Suprapubic skin (tissue), 4 donors: ENCODE data around the gene HOXB9. TPM values are rescaled to one million over a fixed set of nuclear protein-coding genes. Genes with fewer than 3 reads are reported as not detected.
A peak's percentile ranks its signal among the peaks of the same experiment; 100 is the strongest.

ENCODE experiments used
- DNase-seq, 2 donors: peaks; one replicate each; pipeline ENCODE4 v3.0.0-alpha.2; 2019; ENCODE audit warnings: low spot score in 2 of 2
- H3K27ac ChIP-seq: fragments of 200-600 bp; sonication (generic); one replicate; pipeline ENCODE4 v1.5.1; 2019
- H3K27me3 ChIP-seq: fragments of 200-600 bp; sonication (generic); one replicate; pipeline ENCODE4 v1.5.1; 2019
- H3K36me3 ChIP-seq: fragments of 200-600 bp; sonication (generic); one replicate; pipeline ENCODE4 v1.5.1; 2019
- H3K4me1 ChIP-seq: fragments of 200-600 bp; sonication (generic); one replicate; pipeline ENCODE4 v1.5.1; 2019
- H3K4me3 ChIP-seq: fragments of 200-600 bp; sonication (generic); one replicate; pipeline ENCODE4 v1.5.1; 2019; ENCODE audit warnings: mild to moderate bottlenecking
- H3K9me3 ChIP-seq: fragments of 200-600 bp; sonication (generic); one replicate; pipeline ENCODE4 v1.5.1; 2019
- EP300 ChIP-seq: sonication (generic); formaldehyde crosslinking; IDR thresholded peaks from one replicate; pipeline ENCODE4 v1.6.1; 2017; ENCODE audit warnings: antibody characterized with exemption
- POLR2A ChIP-seq, 2 donors: fragments of 450-650 bp; IDR thresholded peaks; one replicate each; pipeline ENCODE4 v1.6.1; 2017; ENCODE audit warnings: antibody characterized with exemption in 2 of 2, mild to moderate bottlenecking in 2 of 2, moderate library complexity in 2 of 2
- POLR2AphosphoS5 ChIP-seq, 3 donors: sonication (generic); formaldehyde crosslinking; IDR thresholded peaks; one replicate each; pipeline ENCODE4 v1.6.1; 2017; ENCODE audit warnings: antibody characterized with exemption in 3 of 3
- WGBS: methylation state at CpG from one replicate; pipeline ENCODE4 v1.1.5; 2018; 5-methylcytosine and 5-hydroxymethylcytosine counted together
- total RNA-seq, 4 donors: library from RNA; depleted of rRNA; stranded (reverse); fragments of >200 nt; gene quantifications; one replicate each; pipeline ENCODE4 v1.1.0, GENCODE V29; 2016
- TF ChIP-seq, protein P1 (sequence below), 2 donors: fragments of 200-600 bp in 1 of 2; fragments of 450-650 bp in 1 of 2; sonication (generic) in 1 of 2; IDR thresholded peaks; one replicate each; pipeline ENCODE4 v1.5.1; 2016 to 2019; ENCODE audit warnings: antibody characterized with exemption in 2 of 2, mild to moderate bottlenecking in 1 of 2, moderate library complexity in 1 of 2

The HOXB9 gene
- total RNA-seq, 4 donors from 2014 or later: 0.23 to 0.42 TPM; not detected in 2

GRCh38 chr17:48574505-48575065 lies 51.6 kb downstream of the HOXB9 start:
- Histone ChIP-seq H3K27me3 (no peaks in the 10 kb centered on the region), H3K36me3 (no peaks in the 10 kb centered on the region), H3K4me1 (peaks cover 75% of the 10 kb centered on the region), H3K4me3 (peak overlapping the region; percentile 8), H3K27ac (peak overlapping the region; percentile 85), H3K9me3 (no peaks in the 10 kb centered on the region)
- DNase-seq: no peak
- WGBS: 61% methylated on average over 8 of the region's 8 CpGs
- TF ChIP-seq POLR2A (IDR thresholded peaks at IDR 0.05) (no peak), EP300 (no peak), POLR2AphosphoS5 (IDR thresholded peaks at IDR 0.05) (no peak)
- TF ChIP-seq, protein P1, sequence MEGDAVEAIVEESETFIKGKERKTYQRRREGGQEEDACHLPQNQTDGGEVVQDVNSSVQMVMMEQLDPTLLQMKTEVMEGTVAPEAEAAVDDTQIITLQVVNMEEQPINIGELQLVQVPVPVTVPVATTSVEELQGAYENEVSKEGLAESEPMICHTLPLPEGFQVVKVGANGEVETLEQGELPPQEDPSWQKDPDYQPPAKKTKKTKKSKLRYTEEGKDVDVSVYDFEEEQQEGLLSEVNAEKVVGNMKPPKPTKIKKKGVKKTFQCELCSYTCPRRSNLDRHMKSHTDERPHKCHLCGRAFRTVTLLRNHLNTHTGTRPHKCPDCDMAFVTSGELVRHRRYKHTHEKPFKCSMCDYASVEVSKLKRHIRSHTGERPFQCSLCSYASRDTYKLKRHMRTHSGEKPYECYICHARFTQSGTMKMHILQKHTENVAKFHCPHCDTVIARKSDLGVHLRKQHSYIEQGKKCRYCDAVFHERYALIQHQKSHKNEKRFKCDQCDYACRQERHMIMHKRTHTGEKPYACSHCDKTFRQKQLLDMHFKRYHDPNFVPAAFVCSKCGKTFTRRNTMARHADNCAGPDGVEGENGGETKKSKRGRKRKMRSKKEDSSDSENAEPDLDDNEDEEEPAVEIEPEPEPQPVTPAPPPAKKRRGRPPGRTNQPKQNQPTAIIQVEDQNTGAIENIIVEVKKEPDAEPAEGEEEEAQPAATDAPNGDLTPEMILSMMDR (IDR thresholded peaks at IDR 0.05): no peak

GRCh38 chr17:48571826-48572417 lies 54.2 kb downstream of the HOXB9 start:
- peaks cover 3% of the 10 kb centered on the region for H3K27me3 ChIP-seq
- TF ChIP-seq POLR2A (IDR thresholded peaks at IDR 0.05) (no peak), EP300 (no peak), POLR2AphosphoS5 (IDR thresholded peaks at IDR 0.05) (no peak)
- TF ChIP-seq, protein P1 (IDR thresholded peaks at IDR 0.05): no peak
- peak overlapping the region; percentile 29 for H3K4me3 ChIP-seq

More at GRCh38 chr17:48571826-48572417, 54.2 kb downstream of the HOXB9 start:
- DNase-seq: no peak
- no peaks in the 10 kb centered on the region for H3K9me3 ChIP-seq
- peak overlapping the region; percentile 85 for H3K27ac ChIP-seq
- no peaks in the 10 kb centered on the region for H3K36me3 ChIP-seq
- peaks cover 81% of the 10 kb centered on the region for H3K4me1 ChIP-seq
- WGBS: 67% methylated on average over 1 of the region's 1 CpG

Other genes with a start within 250 kb of the HOXB9 start
- gene SKAP1, start 196.1 kb downstream of the HOXB9 start, total RNA-seq: 1 to 10 TPM in 2 of 4 donors, not detected in 2; 1.0 to 1.5 TPM
- gene HOXB1, start 95.3 kb downstream of the HOXB9 start, total RNA-seq: not detected
- gene HOXB2, start 81.2 kb downstream of the HOXB9 start, total RNA-seq: 10 to 100 TPM in 2 of 4 donors, 1 to 10 TPM in 2; 8.4 to 13.6 (median 9.9) TPM
- 1 to 10 TPM in 3 of 4 donors, under 1 TPM in 1; 0.42 to 3.5 (median 1.0) TPM for gene HOXB4, start 48.0 kb downstream of the HOXB9 start, total RNA-seq
- 10 to 100 TPM in 1 of 4 donors, 1 to 10 TPM in 3; 2.3 to 20.8 (median 3.9) TPM for gene HOXB3, start 36.1 kb downstream of the HOXB9 start, total RNA-seq
- under 1 TPM in 2 of 4 donors, not detected in 2; 0.72 to 0.80 TPM for gene HOXB5, start 32.6 kb downstream of the HOXB9 start, total RNA-seq
- gene HOXB6, start 21.4 kb downstream of the HOXB9 start, total RNA-seq: 1 to 10 TPM in 2 of 4 donors, under 1 TPM in 1, not detected in 1; 0.39 to 4.5 (median 1.3) TPM
- 1 to 10 TPM in 3 of 4 donors, under 1 TPM in 1; 0.95 to 3.6 (median 2.4) TPM for gene HOXB7, start 15.3 kb downstream of the HOXB9 start, total RNA-seq
- not detected for gene HOXB8, start 11.1 kb downstream of the HOXB9 start, total RNA-seq
- gene PRAC1, start 96.2 kb upstream of the HOXB9 start, total RNA-seq: not detected
- gene PRAC2, start 96.8 kb upstream of the HOXB9 start, total RNA-seq: not detected
- gene HOXB13, start 102.4 kb upstream of the HOXB9 start, total RNA-seq: not detected
- gene TTLL6, start 190.9 kb upstream of the HOXB9 start, total RNA-seq: not detected
- 100 to 1,000 TPM in 2 of 4 donors, 10 to 100 TPM in 2; 87.2 to 133 (median 102) TPM for gene CALCOCO2, start 204.7 kb upstream of the HOXB9 start, total RNA-seq